GM13976 (cell line): ENCODE measurements around the gene RNF183.

Experiments used
- DNase-seq: peaks from one replicate; pipeline ENCODE4 v3.0.0; 2012; ENCODE audit warnings: low spot score
- in situ Hi-C: fragments of 300-500 bp; cut with MboI; formaldehyde crosslinking; loops from one replicate; pipeline ENCODE4 v1.12.0; 2022; ENCODE audit warnings: low sequenced_read_pairs, mixed read lengths, inconsistent platforms; ENCODE audit not compliant: unreplicated experiment
- TF ChIP-seq, protein P1 (sequence below): IDR thresholded peaks from 2 replicates; pipeline ENCODE4 v1.5.1; 2012; ENCODE audit warnings: borderline replicate concordance, mild to moderate bottlenecking; ENCODE audit not compliant: insufficient read depth; ENCODE audit errors: extremely low read depth, missing control alignments, control extremely low read depth

Gene RNF183

DNA sequence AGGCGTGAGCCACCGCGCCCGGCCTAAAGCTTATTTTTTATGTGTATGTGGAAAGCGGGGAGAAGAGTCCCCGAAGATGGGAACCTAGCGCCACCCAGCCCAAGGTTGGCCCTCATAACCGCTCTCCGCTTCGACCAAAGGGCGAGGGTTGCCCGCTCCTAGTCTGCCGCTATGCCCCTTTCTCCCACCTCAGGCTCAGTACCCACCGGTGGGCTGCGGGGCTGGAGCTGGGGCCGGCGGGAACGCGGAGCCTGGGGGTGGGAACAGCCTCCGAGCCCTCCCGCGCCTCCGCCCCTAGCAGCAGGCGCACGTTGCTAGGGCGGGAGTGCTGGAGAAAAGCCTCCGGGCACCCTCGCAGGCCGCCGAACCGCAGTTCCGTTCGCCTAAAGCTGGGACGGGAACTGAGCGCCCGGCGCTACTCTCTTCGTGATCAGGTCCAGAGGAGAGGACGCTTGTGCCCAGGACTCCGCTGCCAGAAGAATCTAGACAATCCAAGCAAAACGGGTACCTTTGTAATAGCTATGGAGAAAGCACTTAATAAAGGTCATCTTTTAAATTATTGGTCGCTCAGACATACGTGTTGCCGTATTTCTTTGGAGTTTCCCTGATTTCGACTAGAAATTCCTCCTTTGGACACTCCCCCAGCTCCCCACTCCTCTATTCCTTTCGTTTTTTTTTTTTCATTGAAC, 37.0 kb upstream of the RNF183 start, which contains the start of gene WDR31:
TSS of gene WDR31 (minus strand) at position 265 of the 689 bp plus-strand sequence. CDS start 8,253 bp downstream, outside the sequence.
- peak; percentile 95 for DNase-seq
- TF ChIP-seq, protein P1, sequence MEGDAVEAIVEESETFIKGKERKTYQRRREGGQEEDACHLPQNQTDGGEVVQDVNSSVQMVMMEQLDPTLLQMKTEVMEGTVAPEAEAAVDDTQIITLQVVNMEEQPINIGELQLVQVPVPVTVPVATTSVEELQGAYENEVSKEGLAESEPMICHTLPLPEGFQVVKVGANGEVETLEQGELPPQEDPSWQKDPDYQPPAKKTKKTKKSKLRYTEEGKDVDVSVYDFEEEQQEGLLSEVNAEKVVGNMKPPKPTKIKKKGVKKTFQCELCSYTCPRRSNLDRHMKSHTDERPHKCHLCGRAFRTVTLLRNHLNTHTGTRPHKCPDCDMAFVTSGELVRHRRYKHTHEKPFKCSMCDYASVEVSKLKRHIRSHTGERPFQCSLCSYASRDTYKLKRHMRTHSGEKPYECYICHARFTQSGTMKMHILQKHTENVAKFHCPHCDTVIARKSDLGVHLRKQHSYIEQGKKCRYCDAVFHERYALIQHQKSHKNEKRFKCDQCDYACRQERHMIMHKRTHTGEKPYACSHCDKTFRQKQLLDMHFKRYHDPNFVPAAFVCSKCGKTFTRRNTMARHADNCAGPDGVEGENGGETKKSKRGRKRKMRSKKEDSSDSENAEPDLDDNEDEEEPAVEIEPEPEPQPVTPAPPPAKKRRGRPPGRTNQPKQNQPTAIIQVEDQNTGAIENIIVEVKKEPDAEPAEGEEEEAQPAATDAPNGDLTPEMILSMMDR = no peak
- in situ Hi-C loops = no loop called here

DNA sequence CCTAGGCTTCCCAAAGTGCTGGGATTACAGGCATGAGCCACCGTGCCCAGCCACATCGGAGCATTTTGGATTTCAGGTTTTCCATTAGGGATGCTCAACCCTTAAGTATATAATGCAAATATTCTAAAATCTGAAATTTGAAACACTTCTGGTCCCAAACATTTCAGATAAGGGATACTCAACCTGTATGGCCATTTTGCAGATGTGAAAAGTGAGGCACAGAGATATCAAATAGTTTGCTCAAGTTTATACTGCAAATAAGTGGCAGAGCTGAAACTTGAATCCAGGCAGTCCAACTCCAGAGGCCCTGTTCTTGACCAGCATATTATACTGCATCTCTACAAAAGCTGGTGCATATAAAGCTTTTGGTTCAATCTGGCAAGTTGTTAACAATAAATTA, 34.5 kb upstream of the RNF183 start:
- TF ChIP-seq, protein P1 = no peak
- DNase-seq = no peak
- in situ Hi-C loops = no loop called here

DNA sequence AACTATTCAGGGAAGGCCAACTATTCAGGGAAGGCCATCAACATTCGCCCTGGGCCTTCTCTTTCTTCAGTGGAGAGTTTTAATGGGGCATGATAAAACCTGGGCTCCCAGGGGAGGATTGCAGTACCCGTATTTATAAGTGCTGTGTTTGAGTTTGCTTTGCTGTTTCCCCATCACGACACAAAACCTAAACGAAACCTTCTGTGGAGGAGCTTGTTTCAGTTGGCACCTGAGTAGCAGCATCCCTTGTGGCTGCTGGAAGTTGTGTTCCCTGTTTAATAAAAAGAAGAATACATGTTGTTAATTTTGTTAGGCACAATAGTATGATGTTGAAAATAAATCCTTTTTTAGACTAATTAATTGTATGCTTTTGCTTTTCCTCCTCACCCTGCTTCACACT, 28.6 kb upstream of the RNF183 start:
- TF ChIP-seq, protein P1 = no peak
- DNase-seq = no peak
- in situ Hi-C loops = no loop called here

DNA sequence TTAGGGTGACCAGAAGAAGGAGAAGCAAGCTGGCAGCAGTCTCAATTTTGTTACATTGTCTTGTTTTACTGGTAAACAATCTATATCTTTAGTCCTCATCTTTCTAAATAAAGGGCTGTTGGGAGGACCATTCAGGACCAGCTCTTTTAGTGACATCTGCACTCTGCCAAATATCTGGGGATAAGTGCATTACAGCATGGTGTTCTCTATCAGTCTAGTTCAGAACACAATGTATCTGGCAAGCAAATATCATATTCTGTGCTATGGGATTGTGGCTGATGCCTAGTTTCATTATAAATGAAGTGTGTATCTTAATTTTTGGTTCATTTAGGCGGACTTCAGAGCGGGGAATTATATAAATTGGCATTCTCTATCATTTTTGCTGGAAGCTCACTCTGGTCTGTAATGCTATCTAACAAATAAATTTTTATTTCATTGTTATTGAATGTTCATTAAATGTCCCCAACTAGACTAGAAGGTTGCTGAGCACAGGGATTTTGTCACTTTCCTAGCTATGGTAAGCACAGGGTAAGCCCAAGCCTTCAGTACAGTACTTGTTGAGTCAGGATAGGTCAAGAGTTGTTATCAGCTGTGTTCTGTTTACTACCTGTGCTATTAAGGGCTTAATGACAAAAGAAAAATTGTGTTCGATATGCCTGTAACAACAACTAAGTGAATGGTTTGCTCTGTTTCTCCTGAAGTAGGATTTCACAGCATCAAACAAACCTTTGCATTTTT, 25.0 kb upstream of the RNF183 start:
- no peak for DNase-seq

DNA sequence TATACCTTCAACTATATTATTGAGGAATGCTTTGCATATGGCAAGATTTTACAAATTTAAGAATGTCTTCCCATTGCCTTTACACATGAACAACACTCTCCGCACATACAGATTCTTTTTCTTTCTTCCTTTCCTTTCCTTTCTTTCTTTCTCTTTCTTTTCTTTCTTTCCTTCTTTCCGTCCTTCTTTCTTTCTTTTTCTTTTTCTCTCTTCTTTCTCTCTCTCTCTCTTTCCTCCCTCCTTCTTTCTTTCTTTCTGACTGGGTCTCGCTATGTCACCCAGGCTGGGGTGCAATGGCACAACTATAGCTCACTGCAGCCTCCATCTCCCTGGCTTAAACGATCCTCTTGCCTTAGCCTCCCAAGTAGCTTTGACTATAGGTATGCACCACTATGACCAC, 23.1 kb upstream of the RNF183 start:
- no peak for DNase-seq
- TF ChIP-seq, protein P1 = no peak
- in situ Hi-C loops = no loop called here

More for the DNA sequence above, 25.0 kb upstream of the RNF183 start:
- in situ Hi-C loops = no loop called here
- TF ChIP-seq, protein P1 = no peak

DNA sequence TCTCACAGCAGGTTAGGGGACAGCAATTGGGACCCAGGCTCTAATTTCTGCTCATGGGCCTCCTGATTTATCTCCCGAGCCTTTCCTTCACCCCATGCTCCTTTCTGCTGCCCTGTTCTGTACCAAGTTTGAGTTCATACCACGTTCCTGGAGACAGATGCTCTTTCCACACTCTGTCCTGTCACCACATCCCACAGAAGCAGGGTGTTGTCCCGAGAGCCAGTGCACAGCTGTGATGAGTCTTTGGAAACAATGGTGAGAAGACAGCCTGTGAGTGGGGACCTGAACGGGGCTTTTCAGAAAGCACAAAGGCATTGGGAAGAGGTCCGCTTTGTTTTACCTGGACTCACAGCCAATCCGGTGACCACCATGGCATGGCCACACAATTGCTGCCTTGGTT, 19.5 kb upstream of the RNF183 start:
- in situ Hi-C loops = no loop called here
- TF ChIP-seq, protein P1 = no peak
- no peak for DNase-seq
